Adrenal gland (tissue), 5 donors: ENCODE results near the gene SIX6.

Experiments
- POLR2A ChIP-seq, 2 donors: fragments of 450-650 bp; IDR thresholded peaks; one replicate each; pipeline ENCODE4 v1.6.1; 2017; ENCODE audit warnings: antibody characterized with exemption in 2 of 2, mild to moderate bottlenecking in 2 of 2, moderate library complexity in 1 of 2
- TF ChIP-seq, protein P1 (sequence below), 6 experiments: fragments of 450-650 bp in 4 of 6; fragments of 200-600 bp in 2 of 6; sonication (generic) in 1 of 6; IDR thresholded peaks; 1 replicate in 5 of 6; 2 replicates in 1 of 6; pipeline versions ENCODE4 v1.5.1 to v1.8.0; 2016 to 2021; ENCODE audit warnings: antibody characterized with exemption in 6 of 6, mild to moderate bottlenecking in 2 of 6, moderate library complexity in 1 of 6
- donor health status: DM: no; HTN: no; CAD: no.

DNA sequence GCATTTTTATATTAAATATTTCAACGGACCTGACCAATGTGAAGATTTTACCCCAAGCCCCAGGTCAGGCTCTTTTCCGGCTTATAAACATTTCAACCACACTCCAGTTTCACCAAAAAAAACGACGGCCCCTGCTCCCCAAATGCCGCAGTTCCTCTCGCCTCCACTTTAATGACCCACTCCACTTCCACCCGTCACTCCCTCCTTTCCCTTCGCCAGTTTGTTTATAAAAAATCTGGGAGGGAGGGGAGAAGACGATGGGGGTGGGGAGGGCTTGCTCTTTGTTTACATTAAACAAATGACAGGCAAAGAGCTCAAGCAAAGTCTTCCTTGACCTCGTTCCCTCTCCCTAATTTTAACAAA is 5.4 kb downstream of the SIX6 start:
- TF ChIP-seq, protein P1, sequence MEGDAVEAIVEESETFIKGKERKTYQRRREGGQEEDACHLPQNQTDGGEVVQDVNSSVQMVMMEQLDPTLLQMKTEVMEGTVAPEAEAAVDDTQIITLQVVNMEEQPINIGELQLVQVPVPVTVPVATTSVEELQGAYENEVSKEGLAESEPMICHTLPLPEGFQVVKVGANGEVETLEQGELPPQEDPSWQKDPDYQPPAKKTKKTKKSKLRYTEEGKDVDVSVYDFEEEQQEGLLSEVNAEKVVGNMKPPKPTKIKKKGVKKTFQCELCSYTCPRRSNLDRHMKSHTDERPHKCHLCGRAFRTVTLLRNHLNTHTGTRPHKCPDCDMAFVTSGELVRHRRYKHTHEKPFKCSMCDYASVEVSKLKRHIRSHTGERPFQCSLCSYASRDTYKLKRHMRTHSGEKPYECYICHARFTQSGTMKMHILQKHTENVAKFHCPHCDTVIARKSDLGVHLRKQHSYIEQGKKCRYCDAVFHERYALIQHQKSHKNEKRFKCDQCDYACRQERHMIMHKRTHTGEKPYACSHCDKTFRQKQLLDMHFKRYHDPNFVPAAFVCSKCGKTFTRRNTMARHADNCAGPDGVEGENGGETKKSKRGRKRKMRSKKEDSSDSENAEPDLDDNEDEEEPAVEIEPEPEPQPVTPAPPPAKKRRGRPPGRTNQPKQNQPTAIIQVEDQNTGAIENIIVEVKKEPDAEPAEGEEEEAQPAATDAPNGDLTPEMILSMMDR (IDR thresholded peaks at IDR 0.05): no peak
- no peak for TF ChIP-seq POLR2A (IDR thresholded peaks at IDR 0.05)
